Measurements from ENCODE around the gene DDX10. TPM values are rescaled to one million over a fixed set of nuclear protein-coding genes. Genes with fewer than 3 reads are reported as not detected.

DDX10 gene
- total RNA-seq, 1 experiment from 2014 or later: 78.3 TPM

DNA sequence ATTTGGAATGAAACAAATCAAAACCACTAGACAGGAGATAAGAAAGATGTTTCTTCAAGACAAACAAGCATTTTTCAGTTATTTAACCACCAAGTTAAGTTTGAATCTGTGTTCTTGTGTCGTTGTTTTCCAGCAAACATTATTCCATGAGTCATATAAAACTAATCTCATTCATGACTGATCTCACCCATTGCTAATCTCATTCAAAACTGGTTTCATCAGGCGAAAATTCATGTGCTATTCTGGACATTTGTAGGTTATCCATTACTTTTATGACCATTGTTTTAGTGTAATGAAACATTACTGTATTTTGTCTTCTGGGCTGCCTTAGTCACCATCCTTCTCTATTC, 221.8 kb downstream of the DDX10 start:
- H3K27ac Mint-ChIP-seq (ENCODE audit: unreplicated experiment): no peak overlapping the region
- H3K27me3 Mint-ChIP-seq (ENCODE audit: insufficient read depth, unreplicated experiment): no peaks in the 10 kb centered on the region
- no peaks in the 10 kb centered on the region for H3K27me3 ChIP-seq (replicated peaks; ENCODE audit: control insufficient read depth, insufficient read depth, low read length)
- intact Hi-C loops (cut with micrococcal nuclease; ENCODE audit: unreplicated experiment): no loop called here
- no peak overlapping the region for H3K4me3 ChIP-seq (ENCODE audit: low read depth, low read length)
- no peak overlapping the region for H3K4me3 Mint-ChIP-seq (ENCODE audit: unreplicated experiment)
- BruUV-seq (replicated peaks): no TSS peak
- no peaks in the 10 kb centered on the region for H3K36me3 ChIP-seq (ENCODE audit: control insufficient read depth, insufficient read depth, low read length)
- TF ChIP-seq, protein P1, sequence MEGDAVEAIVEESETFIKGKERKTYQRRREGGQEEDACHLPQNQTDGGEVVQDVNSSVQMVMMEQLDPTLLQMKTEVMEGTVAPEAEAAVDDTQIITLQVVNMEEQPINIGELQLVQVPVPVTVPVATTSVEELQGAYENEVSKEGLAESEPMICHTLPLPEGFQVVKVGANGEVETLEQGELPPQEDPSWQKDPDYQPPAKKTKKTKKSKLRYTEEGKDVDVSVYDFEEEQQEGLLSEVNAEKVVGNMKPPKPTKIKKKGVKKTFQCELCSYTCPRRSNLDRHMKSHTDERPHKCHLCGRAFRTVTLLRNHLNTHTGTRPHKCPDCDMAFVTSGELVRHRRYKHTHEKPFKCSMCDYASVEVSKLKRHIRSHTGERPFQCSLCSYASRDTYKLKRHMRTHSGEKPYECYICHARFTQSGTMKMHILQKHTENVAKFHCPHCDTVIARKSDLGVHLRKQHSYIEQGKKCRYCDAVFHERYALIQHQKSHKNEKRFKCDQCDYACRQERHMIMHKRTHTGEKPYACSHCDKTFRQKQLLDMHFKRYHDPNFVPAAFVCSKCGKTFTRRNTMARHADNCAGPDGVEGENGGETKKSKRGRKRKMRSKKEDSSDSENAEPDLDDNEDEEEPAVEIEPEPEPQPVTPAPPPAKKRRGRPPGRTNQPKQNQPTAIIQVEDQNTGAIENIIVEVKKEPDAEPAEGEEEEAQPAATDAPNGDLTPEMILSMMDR (IDR thresholded peaks at IDR 0.05; ENCODE audit: insufficient read depth in 1 of 2, low read depth in 1 of 2, low read length in 1 of 2, severe bottlenecking in 1 of 2, unreplicated experiment in 1 of 2): no peak
- no peak for DNase-seq
- CTCF ChIA-PET: no interaction called here
- no peaks in the 10 kb centered on the region for H3K9me3 Mint-ChIP-seq (ENCODE audit: unreplicated experiment)
- POLR2A ChIA-PET: no interaction called here
- no peaks in the 10 kb centered on the region for H3K4me1 Mint-ChIP-seq (ENCODE audit: low read depth, unreplicated experiment)
- peaks cover 3% of the 10 kb centered on the region for H3K36me3 Mint-ChIP-seq (ENCODE audit: insufficient read depth, unreplicated experiment)
- H3K9me3 ChIP-seq: no peaks in the 10 kb centered on the region
- no peaks in the 10 kb centered on the region for H3K4me1 ChIP-seq

- TF ChIP-seq, protein P1 (IDR thresholded peaks at IDR 0.05; ENCODE audit: insufficient read depth in 1 of 2, low read depth in 1 of 2, low read length in 1 of 2, severe bottlenecking in 1 of 2, unreplicated experiment in 1 of 2): no peak
- Mint-ChIP-seq H3K36me3 (ENCODE audit: insufficient read depth, unreplicated experiment) (peaks cover 11% of the 10 kb centered on the region), H3K27ac (ENCODE audit: unreplicated experiment) (no peak overlapping the region), H3K27me3 (ENCODE audit: insufficient read depth, unreplicated experiment) (no peaks in the 10 kb centered on the region), H3K9me3 (ENCODE audit: unreplicated experiment) (no peaks in the 10 kb centered on the region), H3K4me1 (ENCODE audit: low read depth, unreplicated experiment) (no peaks in the 10 kb centered on the region), H3K4me3 (ENCODE audit: unreplicated experiment) (no peak overlapping the region)
- CTCF ChIA-PET: no interaction called here
- BruUV-seq (replicated peaks): no TSS peak
- H3K9me3 ChIP-seq: no peaks in the 10 kb centered on the region
- no peaks in the 10 kb centered on the region for H3K27me3 ChIP-seq (replicated peaks; ENCODE audit: control insufficient read depth, insufficient read depth, low read length)
- no peak overlapping the region for H3K4me3 ChIP-seq (ENCODE audit: low read depth, low read length)
- POLR2A ChIA-PET: no interaction called here
- H3K36me3 ChIP-seq (ENCODE audit: control insufficient read depth, insufficient read depth, low read length): no peaks in the 10 kb centered on the region
- DNase-seq: no peak
- intact Hi-C loops (cut with micrococcal nuclease; ENCODE audit: unreplicated experiment): no loop called here
- no peaks in the 10 kb centered on the region for H3K4me1 ChIP-seq
Measured at GRCh38 chr11:108887436-108888238, 222.8 kb downstream of the DDX10 start.

DNA sequence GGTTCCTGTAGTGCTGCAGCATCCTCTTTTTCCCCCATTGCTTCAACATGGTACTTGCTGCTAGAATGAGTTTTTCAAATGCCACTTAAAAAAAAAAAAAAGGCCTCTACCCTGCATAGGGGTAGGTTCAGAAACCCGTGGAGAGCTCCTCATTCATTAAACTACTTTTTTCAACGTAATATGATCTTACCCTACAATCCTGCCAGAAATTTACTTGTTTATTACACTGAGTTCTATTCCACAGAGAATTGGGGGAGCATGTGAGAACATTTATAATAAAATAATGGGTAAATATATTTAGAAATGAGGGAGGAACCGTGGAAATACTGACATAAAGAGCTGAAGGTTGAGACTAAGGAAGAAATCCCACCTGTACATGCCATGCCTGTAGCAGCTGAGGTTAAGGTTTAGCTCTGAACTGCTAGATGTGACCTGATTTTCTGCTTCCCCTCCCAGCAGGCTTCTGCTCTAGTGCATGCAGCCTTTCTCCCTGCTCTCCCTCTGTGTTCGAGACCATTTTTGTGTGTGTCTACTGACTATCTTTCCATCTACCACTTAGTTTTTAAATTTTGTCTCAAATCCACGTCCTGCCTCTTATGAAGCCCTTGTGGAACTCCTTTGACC, 225.7 kb downstream of the DDX10 start:
- ChIA-PET CTCF (no interaction called here), POLR2A (interaction anchor here (0.6 kb wide), 1 partner anchor 211 kb away, joined by 3 read pairs; no protein-coding TSS in a partner anchor)
- Mint-ChIP-seq H3K27ac (ENCODE audit: unreplicated experiment) (no peak overlapping the region), H3K9me3 (ENCODE audit: unreplicated experiment) (no peaks in the 10 kb centered on the region), H3K27me3 (ENCODE audit: insufficient read depth, unreplicated experiment) (no peaks in the 10 kb centered on the region), H3K36me3 (ENCODE audit: insufficient read depth, unreplicated experiment) (peaks cover 11% of the 10 kb centered on the region), H3K4me1 (ENCODE audit: low read depth, unreplicated experiment) (peaks cover 4% of the 10 kb centered on the region), H3K4me3 (ENCODE audit: unreplicated experiment) (no peak overlapping the region)
- Histone ChIP-seq H3K4me1 (no peaks in the 10 kb centered on the region; the same call in 1 of the 2 replicates), H3K4me3 (ENCODE audit: low read depth, low read length) (no peak overlapping the region), H3K9me3 (no peaks in the 10 kb centered on the region), H3K27me3 (replicated peaks; ENCODE audit: control insufficient read depth, insufficient read depth, low read length) (no peaks in the 10 kb centered on the region), H3K36me3 (ENCODE audit: control insufficient read depth, insufficient read depth, low read length) (no peaks in the 10 kb centered on the region)
- no peak for DNase-seq
- TF ChIP-seq, protein P1 (IDR thresholded peaks at IDR 0.05; ENCODE audit: insufficient read depth in 1 of 2, low read depth in 1 of 2, low read length in 1 of 2, severe bottlenecking in 1 of 2, unreplicated experiment in 1 of 2): no peak
- BruUV-seq (replicated peaks): no TSS peak
- intact Hi-C loops (cut with micrococcal nuclease; ENCODE audit: unreplicated experiment): no loop called here

All from Caco-2 (cell line).